Measurements from ENCODE around the gene TLCD5.

DNA sequence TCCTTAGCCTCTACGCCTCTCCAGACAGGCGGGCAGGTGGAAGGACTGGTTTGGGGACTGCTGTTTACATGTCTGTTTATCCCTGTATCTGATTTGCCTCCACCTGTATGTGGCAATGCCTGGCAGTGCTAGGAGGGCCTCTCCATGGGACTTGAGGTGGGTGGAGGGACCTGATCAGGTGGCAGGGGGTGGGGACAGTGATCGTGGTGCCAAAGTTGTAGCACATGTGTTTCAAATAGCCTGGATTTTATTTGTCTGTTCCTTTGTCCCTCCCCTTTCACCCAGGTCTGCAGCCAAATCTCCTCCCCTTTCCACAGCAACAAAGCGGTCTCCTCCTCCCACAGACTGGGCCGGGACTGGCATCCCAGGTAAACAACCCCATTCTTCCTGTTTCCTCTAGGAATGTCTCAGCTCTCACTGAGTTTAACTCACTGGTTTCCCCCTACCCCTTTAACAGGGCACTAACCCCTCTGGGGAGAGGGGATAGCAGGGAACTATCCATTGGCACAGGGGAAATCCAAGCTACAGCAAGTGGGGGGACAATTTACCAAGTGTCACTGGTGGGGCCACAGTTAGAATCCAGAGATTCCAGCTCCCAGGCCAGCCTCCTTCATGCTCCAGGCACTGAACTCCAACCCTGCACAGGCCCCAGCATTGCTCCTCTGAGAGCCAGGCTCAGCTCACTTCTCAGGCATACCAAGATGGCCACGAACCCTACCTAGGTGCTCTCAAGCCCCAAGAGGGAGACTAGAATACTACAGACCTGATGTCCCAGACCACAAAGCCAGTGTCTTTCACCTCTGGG is 22.9 kb upstream of the TLCD5 start:
- TF ChIP-seq, protein P1, sequence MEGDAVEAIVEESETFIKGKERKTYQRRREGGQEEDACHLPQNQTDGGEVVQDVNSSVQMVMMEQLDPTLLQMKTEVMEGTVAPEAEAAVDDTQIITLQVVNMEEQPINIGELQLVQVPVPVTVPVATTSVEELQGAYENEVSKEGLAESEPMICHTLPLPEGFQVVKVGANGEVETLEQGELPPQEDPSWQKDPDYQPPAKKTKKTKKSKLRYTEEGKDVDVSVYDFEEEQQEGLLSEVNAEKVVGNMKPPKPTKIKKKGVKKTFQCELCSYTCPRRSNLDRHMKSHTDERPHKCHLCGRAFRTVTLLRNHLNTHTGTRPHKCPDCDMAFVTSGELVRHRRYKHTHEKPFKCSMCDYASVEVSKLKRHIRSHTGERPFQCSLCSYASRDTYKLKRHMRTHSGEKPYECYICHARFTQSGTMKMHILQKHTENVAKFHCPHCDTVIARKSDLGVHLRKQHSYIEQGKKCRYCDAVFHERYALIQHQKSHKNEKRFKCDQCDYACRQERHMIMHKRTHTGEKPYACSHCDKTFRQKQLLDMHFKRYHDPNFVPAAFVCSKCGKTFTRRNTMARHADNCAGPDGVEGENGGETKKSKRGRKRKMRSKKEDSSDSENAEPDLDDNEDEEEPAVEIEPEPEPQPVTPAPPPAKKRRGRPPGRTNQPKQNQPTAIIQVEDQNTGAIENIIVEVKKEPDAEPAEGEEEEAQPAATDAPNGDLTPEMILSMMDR (tag by site-specific recombination; IDR thresholded peaks at IDR 0.05): no peak
- no peak for TF ChIP-seq ZNF776 (tag by site-specific recombination; IDR thresholded peaks at IDR 0.05; ENCODE audit: borderline replicate concordance)
- TF ChIP-seq, protein P2, sequence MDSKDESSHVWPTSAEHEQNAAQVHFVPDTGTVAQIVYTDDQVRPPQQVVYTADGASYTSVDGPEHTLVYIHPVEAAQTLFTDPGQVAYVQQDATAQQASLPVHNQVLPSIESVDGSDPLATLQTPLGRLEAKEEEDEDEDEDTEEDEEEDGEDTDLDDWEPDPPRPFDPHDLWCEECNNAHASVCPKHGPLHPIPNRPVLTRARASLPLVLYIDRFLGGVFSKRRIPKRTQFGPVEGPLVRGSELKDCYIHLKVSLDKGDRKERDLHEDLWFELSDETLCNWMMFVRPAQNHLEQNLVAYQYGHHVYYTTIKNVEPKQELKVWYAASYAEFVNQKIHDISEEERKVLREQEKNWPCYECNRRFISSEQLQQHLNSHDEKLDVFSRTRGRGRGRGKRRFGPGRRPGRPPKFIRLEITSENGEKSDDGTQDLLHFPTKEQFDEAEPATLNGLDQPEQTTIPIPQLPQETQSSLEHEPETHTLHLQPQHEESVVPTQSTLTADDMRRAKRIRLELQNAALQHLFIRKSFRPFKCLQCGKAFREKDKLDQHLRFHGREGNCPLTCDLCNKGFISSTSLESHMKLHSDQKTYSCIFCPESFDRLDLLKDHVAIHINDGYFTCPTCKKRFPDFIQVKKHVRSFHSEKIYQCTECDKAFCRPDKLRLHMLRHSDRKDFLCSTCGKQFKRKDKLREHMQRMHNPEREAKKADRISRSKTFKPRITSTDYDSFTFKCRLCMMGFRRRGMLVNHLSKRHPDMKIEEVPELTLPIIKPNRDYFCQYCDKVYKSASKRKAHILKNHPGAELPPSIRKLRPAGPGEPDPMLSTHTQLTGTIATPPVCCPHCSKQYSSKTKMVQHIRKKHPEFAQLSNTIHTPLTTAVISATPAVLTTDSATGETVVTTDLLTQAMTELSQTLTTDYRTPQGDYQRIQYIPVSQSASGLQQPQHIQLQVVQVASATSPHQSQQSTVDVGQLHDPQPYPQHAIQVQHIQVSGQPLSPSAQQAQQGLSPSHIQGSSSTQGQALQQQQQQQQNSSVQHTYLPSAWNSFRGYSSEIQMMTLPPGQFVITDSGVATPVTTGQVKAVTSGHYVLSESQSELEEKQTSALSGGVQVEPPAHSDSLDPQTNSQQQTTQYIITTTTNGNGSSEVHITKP (tag by site-specific recombination; IDR thresholded peaks at IDR 0.05): no peak
- no peak for TF ChIP-seq YY1 (tag by site-specific recombination; IDR thresholded peaks at IDR 0.05)
- TF ChIP-seq KLF7 (tag by site-specific recombination; IDR thresholded peaks at IDR 0.05; ENCODE audit: borderline replicate concordance): no peak
- no peak for TF ChIP-seq SALL2 (tag by site-specific recombination; IDR thresholded peaks at IDR 0.05; ENCODE audit: borderline replicate concordance)
- TF ChIP-seq ZNF184 (tag by site-specific recombination; IDR thresholded peaks at IDR 0.05): no peak
- no peak for TF ChIP-seq ZNF248 (tag by site-specific recombination; IDR thresholded peaks at IDR 0.05)
- TF ChIP-seq ZBTB1 (tag by site-specific recombination; IDR thresholded peaks at IDR 0.05): no peak
- TF ChIP-seq, protein P3, sequence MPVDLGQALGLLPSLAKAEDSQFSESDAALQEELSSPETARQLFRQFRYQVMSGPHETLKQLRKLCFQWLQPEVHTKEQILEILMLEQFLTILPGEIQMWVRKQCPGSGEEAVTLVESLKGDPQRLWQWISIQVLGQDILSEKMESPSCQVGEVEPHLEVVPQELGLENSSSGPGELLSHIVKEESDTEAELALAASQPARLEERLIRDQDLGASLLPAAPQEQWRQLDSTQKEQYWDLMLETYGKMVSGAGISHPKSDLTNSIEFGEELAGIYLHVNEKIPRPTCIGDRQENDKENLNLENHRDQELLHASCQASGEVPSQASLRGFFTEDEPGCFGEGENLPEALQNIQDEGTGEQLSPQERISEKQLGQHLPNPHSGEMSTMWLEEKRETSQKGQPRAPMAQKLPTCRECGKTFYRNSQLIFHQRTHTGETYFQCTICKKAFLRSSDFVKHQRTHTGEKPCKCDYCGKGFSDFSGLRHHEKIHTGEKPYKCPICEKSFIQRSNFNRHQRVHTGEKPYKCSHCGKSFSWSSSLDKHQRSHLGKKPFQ (tag by site-specific recombination; IDR thresholded peaks at IDR 0.05): no peak
- no peak for TF ChIP-seq ZNF768 (tag by site-specific recombination; IDR thresholded peaks at IDR 0.05)

All from HEK293 (cell line).